Transverse colon (tissue), 3 donors: ENCODE results near the gene CCDC33.

ENCODE experiments used
- CTCF ChIP-seq, 5 experiments: fragments of 200-600 bp in 3 of 5; fragments of 450-650 bp in 2 of 5; sonication (generic) in 3 of 5; IDR thresholded peaks; 1 replicate in 2 of 5; 2 replicates in 3 of 5; pipeline ENCODE4 v1.5.1; 2016 to 2017; ENCODE audit warnings: antibody characterized with exemption in 5 of 5, inconsistent platforms in 3 of 5, mild to moderate bottlenecking in 2 of 5, moderate library complexity in 1 of 5
- POLR2A ChIP-seq: fragments of 450-650 bp; IDR thresholded peaks from one replicate; pipeline ENCODE4 v1.6.1; 2016; ENCODE audit warnings: antibody characterized with exemption, mild to moderate bottlenecking, moderate library complexity

GRCh38 chr15:74234598-74234875 is 1.6 kb upstream of the CCDC33 start:
- TF ChIP-seq CTCF (IDR thresholded peaks at IDR 0.05), result no peak
- TF ChIP-seq POLR2A, result no peak
